GM21529 (cell line): ENCODE data around the gene CDYL2.
"Not testable (repeated sequence)": the region's sequence is repeated elsewhere in the genome, so short reads cannot be mapped to it uniquely, and the experiment has no call there.

Experiments used
- ATAC-seq: cut with Tn5 transposase; IDR thresholded peaks from one replicate; pipeline ENCODE4 v1.9.1; 2021; ENCODE audit not compliant: unreplicated experiment

The CDYL2 gene

GRCh38 chr16:80804526-80805383 lies at the start of gene CDYL2:
TSS of gene CDYL2 (minus strand) at chr16:80804598. CDS start at chr16:80804173, 425 bp downstream.
- ATAC-seq: peak; percentile 73

DNA sequence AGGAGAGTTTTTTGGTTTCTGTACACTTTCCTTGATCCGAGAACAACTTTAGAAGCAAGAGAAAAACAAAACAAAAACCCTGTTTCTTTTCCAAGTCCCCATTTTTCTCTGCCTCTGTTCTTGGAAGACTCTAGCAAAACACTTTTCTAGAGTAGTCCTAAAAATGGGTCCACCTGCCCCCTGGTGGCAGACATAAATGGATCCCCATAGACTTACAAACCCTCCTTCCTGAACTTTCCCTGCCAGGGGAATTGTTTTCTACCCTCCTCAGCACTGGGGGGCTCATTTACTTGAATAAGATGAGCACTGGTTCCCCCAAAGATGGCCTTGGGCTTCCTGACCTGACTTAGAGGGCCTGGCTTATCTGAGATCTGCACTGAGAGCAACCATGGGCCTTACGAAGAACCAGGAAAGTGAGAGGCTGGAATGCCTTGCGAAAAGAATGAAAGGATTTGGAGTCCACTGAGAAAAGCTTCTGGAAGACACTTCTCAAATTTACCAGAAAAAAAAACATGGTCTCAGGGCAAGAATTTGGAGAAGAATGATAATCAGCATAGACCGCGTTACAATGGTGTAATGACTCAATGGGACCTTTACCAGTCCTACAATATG lies 48.0 kb upstream of the CDYL2 start:
- ATAC-seq: no peak

DNA sequence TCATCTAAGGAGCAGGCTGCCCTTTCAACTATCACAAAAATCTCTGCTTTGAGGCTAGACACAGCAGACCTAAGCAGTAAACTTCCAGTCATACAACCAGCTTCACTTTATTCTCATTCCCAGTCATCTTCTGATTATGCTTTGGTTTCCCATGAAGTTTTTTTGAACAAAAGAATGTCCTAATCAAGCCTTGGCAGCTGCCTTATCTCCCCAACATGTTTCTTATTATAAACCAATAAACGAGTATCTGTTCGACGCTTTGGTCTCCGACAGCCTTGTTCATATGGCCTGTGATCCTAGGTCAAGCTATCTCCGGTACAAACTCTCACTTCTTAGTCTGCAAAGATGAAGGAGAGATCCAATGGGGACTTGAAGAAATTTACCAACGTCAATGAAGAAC lies 47.4 kb upstream of the CDYL2 start:
- no peak for ATAC-seq

DNA sequence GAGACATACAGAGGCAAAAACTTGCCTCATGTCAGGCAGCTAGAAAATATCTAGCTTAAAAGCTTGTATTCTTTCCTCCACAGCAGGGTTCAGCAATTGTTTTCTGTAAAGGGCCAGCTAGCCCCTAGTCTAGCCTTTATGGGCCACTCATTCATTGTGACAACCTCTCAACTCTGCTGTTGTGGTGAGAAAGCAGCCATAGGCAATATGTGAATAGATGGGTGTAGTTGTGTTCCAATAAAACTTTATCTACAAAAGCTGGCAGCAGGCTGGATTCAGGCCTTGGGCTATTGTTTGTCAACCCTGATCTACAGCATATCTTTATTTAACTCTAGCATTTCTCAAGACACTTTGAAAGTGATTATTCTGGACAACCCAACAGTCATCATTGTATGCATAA lies 46.4 kb upstream of the CDYL2 start:
- ATAC-seq: no peak

- no peak for ATAC-seq
These were observed 44.5 kb upstream of the CDYL2 start for GRCh38 chr16:80848862-80849261.

- no peak for ATAC-seq
These were observed 42.3 kb upstream of the CDYL2 start for GRCh38 chr16:80846680-80847079.

DNA sequence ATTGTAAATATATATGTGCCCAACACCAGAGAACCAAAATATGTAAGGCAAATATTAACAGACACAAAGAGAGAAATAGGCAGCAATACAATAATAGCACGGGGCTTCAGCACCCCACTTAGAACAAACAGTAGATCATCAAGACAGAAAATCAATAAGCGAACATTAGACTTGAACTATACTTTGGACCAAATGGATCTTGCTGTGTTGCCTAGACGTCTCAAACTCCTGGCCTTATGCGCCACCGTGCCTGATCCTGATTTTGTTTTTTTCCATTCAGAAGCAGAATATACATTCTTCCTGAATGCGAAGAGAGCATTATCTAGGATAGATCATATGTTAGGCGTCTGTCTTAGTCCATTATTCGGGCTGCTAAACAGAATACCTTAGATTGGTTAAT lies 41.9 kb upstream of the CDYL2 start:
- ATAC-seq: no peak

DNA sequence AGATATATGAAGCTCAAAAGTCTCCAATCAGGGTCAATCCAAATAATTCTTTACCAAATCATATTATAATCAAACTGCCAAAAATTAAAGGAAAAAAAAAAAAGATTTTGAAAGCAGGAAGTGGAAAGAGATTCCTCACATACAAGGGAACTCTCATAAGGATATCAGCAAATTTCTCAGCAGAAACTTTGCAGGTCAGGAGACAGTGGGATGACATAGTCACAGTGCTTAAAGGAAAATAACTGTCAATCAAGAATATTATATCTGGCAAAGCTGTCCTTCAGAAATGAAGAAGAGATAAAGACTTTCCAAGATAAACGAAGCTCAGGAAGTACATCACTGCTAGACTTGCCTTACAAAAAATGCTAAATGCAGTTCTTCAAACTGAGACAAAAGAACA lies 40.0 kb upstream of the CDYL2 start:
- no peak for ATAC-seq

GRCh38 chr16:80841231-80841630 lies 36.8 kb upstream of the CDYL2 start:
- ATAC-seq: no peak

DNA sequence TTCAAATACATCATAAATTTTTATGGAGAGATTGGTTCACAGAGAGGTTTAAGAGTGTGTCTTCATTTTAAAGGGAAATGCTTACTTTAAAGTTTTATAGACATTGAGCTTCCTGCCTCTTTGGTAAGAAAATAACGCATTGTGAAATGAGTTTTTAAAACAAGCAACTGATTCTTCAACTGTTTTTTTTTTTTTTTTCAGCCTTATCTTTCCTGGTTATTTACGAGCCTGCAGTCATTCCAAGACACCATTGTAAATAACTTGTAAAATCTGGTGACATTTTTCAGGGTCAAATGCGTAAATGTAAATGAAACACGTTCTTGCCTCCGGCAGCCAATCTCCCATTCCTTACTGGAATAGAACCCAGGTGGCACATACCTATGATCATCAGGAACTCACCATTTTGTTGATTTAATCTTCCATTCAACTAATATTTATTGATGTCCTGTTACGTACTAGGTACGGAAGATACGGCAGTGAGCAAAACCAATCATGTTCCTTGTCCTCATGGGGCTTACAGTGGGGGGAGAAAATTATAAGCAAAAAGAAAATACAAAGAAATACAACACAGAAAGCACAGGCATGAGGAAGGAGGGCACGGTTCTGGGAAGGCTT lies 33.2 kb upstream of the CDYL2 start:
- ATAC-seq: no peak

GRCh38 chr16:80836846-80837245 lies 32.4 kb upstream of the CDYL2 start:
- ATAC-seq: no peak

DNA sequence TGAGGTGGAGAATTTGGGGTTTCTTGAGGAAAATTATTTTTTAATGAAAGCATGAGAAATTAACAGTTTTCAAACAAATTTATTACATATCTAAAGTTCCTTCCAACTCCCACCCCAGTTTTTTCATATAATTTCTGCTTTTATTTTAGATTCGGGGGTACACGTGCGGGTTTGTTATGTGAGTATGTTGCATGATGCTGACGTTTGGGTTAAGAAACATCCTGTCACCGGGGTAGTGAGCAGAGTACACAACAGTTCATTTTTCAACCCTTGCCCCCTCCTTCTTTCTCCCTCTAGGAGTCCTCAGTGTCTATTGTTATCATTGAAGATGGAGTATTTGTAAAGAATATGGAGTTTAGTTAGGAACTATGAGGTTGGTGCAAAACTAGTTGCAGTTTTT lies 31.8 kb upstream of the CDYL2 start:
- no peak for ATAC-seq

DNA sequence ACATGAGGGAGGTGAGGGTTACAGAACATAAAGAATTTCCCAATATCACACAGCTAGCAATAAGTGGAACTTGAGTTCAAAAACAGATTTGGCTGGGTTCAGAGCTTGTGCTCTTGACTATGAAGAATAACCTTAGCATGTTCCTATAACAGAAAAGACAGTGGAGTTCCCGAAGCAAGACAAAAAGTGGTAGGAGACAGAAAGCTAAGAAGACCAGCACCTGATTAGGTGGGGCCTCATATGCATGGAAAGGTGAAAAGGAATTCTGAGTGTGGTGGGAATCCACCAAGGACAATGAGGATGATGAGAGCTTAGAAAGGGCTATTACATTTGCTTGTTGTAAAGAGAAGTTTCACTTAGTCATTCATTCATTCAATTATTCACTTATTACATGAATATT lies 26.6 kb upstream of the CDYL2 start:
- no peak for ATAC-seq

GRCh38 chr16:80828495-80828894 lies 24.1 kb upstream of the CDYL2 start:
- ATAC-seq: no peak

GRCh38 chr16:80827007-80827406 lies 22.6 kb upstream of the CDYL2 start:
- ATAC-seq: no peak

DNA sequence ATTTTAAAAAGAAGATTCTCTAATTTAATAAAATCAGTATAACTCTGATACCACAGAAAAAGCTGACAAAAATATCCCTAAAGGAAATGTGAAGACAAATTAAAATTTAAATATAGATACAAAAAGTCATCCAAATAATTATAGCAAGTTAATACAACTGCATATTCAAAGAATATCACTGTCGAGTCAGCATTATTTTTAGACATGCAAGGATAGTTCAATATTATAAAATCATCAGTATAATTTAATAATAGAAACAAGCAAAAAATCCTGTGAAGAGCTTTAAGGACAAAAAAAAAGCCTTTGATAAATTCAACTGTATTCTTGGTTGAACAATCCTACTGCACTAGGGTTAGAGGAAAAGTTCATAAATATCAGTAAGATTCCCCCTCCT lies 21.0 kb upstream of the CDYL2 start:
- no peak for ATAC-seq

- no peak for ATAC-seq
These were observed 20.4 kb upstream of the CDYL2 start for GRCh38 chr16:80824623-80825364.

DNA sequence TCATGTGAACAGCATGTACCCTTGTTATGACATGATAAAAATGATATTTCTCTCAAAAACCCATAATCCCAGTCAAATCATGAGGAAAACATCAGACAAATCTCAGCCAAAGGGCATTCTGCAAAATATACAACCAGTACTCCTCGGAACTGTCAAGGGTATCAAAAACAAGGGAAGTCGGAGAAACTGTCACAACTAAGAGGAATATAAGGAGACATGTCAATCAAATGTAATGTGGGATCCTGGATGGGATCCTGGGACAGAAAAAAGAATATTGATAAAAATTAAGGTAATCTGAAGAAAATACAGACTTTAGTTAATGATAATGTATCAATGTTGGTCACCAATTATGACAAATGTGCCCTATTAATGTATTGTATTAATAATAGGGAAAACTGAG lies 15.6 kb upstream of the CDYL2 start:
- no peak for ATAC-seq

DNA sequence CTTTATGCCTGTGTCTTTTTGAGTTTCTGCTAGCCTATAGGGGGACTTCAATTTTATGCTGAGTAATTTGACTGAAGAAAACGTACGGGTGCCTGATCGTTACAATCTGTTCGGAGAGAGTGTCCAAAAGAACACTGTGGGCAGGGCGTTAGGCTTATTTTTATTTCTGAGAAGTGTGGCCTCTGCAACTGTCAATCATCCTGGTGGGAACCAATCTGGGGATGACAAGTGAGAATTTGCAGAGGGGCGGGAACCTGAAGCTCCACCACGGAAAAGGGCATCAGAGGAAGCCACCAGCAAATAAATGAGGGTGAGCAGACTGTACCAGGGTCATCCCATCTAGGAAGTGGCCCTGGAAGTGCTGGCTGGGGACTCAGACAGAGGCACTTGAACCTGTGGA lies 12.0 kb upstream of the CDYL2 start:
- ATAC-seq: no peak

- not testable (repeated sequence) for ATAC-seq
These were observed 10.9 kb upstream of the CDYL2 start for GRCh38 chr16:80815278-80815677.

DNA sequence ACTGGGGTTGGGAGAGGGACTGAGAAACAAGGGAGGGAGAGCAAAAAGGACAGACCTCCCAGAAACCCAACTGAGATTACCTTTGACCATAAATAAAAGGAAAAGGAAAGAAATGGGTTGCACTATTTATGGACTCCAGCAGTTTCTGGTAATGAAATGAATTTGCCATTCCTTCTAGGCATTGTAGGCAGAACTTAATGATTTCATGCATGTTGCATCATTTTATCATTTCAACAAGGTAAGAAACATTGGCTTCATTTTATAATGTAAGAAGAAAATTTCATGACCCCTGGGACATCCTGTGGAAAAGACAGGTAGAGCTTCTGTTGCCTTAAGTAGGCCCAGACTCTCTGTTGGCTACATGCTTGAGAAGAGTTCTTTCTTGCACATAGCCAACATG lies 8.2 kb upstream of the CDYL2 start:
- ATAC-seq: no peak

DNA sequence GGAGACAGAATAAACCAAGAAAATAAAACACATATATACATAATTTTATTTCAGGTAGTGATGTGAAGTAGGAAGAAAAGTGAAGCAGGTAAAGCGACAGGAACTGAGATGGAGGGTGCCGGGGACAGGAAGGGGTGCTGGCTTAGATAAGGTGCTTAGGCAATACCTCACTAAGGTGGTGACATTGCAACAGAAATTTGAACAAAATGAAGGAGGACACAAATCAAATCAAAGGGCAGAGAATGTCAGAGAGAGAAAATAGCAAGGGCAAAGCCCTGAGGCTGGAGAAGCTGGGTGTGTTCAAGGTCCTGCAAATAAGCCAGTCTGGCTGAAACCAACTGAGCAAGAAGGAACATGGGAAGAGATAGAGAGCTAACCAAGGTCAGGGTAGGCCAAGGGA lies 5.0 kb upstream of the CDYL2 start:
- ATAC-seq: no peak
